ENCODE data around the gene SPTBN4.

- no peak for TF ChIP-seq EZH2 (IDR thresholded peaks at IDR 0.05; ENCODE audit: insufficient read depth, low read length)
- TF ChIP-seq CTCF (IDR thresholded peaks at IDR 0.05; ENCODE audit: insufficient read depth, low read depth, low read length): no peak
Measured at GRCh38 chr19:40576585-40577451, 110.0 kb downstream of the SPTBN4 start, which contains the start of gene SHKBP1.

Measured in astrocyte (in vitro differentiated cells and primary cell).